Panc1 (cell line): ENCODE measurements around the gene TNFSF12. TPM values are rescaled to one million over a fixed set of nuclear protein-coding genes. Genes with fewer than 3 reads are reported as not detected.

Source experiments
- ATAC-seq: fragments of 200-7000 bp; cut with Tn5 transposase; 2 replicates; pipeline ENCODE4 v1.9.1; 2020; ENCODE audit warnings: mild to moderate bottlenecking, moderate library complexity
- BruUV-seq: library from RNA; stranded (reverse); fragments of 400-500 nt; replicated peaks from 2 replicates; lab custom pipeline; 2021; lab: Mats Ljungman, UMichigan
- CTCF ChIA-PET: fragments of 300-600 bp; sonication (Branson Sonifier 250); formaldehyde crosslinking; loops from one replicate; lab custom pipeline; 2022; ENCODE audit warnings: antibody characterized with exemption; lab: Charles Lee
- POLR2A ChIA-PET: fragments of 300-600 bp; sonication (Branson Sonifier 250); formaldehyde crosslinking; loops from one replicate; lab custom pipeline; 2022; ENCODE audit warnings: antibody characterized with exemption; lab: Charles Lee
- DNase-seq: peaks from one replicate; pipeline ENCODE4 v3.0.0-alpha.2; 2010; ENCODE audit warnings: low read depth, low spot score
- H3K27ac ChIP-seq: 2 replicates; pipeline ENCODE4 v1.5.1; 2011; ENCODE audit warnings: mild to moderate bottlenecking, low read length, inconsistent platforms
- H3K27me3 ChIP-seq: fragments of 200-500 bp; sonication (Bioruptor generic); 2 replicates; pipeline ENCODE4 v1.6.0; 2014; ENCODE audit warnings: low read length, inconsistent platforms; ENCODE audit not compliant: control insufficient read depth, insufficient read depth
- H3K36me3 ChIP-seq: fragments of 200-500 bp; sonication (Bioruptor generic); 2 replicates; pipeline ENCODE4 v1.5.1; 2014; ENCODE audit warnings: inconsistent platforms, mild to moderate bottlenecking, low read length, moderate library complexity; ENCODE audit not compliant: control insufficient read depth, insufficient read depth
- H3K4me1 ChIP-seq: 2 replicates; pipeline ENCODE4 v1.5.1; 2011; ENCODE audit warnings: inconsistent platforms, mild to moderate bottlenecking, low read length, moderate library complexity; ENCODE audit not compliant: control insufficient read depth, insufficient read depth
- H3K4me3 ChIP-seq, 2 experiments: 2 replicates each; pipeline ENCODE4 v1.5.1; 2011 to 2012; ENCODE audit warnings: low read depth in 2 of 2, low read length in 2 of 2, mild to moderate bottlenecking in 2 of 2, inconsistent platforms in 1 of 2, moderate library complexity in 1 of 2
- H3K9me3 ChIP-seq: fragments of 200-500 bp; sonication (Bioruptor generic); 2 replicates; pipeline ENCODE4 v1.5.1; 2014; ENCODE audit warnings: low read depth, mild to moderate bottlenecking, inconsistent platforms, low read length, moderate library complexity; ENCODE audit not compliant: control insufficient read depth, insufficient read depth
- CTCF ChIP-seq: fragments of 450-650 bp; IDR thresholded peaks from 2 replicates; pipeline ENCODE4 v1.5.1; 2017; ENCODE audit warnings: mild to moderate bottlenecking
- POLR2AphosphoS5 ChIP-seq: IDR thresholded peaks from 2 replicates; pipeline ENCODE4 v1.6.1; 2012; ENCODE audit warnings: mild to moderate bottlenecking, low read depth, low read length, moderate library complexity
- REST ChIP-seq, 2 experiments: IDR thresholded peaks; 2 replicates each; pipeline ENCODE4 v1.6.1; 2011 to 2012; ENCODE audit warnings: low read depth in 2 of 2, control low read depth in 1 of 2, low read length in 1 of 2, mild to moderate bottlenecking in 1 of 2, moderate library complexity in 1 of 2; ENCODE audit not compliant: insufficient read depth in 1 of 2
- SIN3A ChIP-seq: IDR thresholded peaks from 2 replicates; pipeline ENCODE4 v1.6.1; 2012; ENCODE audit warnings: low read depth, mild to moderate bottlenecking, low read length, moderate library complexity, borderline replicate concordance; ENCODE audit not compliant: insufficient read depth
- TCF7L2 ChIP-seq: IDR thresholded peaks from 2 replicates; pipeline ENCODE4 v1.6.1; 2011; ENCODE audit warnings: mild to moderate bottlenecking, low read depth, low read length, inconsistent platforms
- in situ Hi-C: cut with HindIII; loops from 2 replicates; pipeline ENCODE4 v1.10.0; 2016; ENCODE audit warnings: low sequenced_read_pairs, low pct_unique_long_range_greater_than_20kb
- intact Hi-C: fragments of 100-400 bp; cut with micrococcal nuclease; formaldehyde crosslinking; loops from one replicate; pipeline ENCODE4 v1.10.0; 2022; ENCODE audit not compliant: unreplicated experiment
- total RNA-seq: library from RNA; stranded (reverse); gene quantifications from one replicate; pipeline ENCODE4 v1.2.1, GENCODE V29; 2021; ENCODE audit not compliant: unreplicated experiment

Gene TNFSF12
- total RNA-seq, 1 experiment from 2014 or later, result 12.6 TPM

DNA sequence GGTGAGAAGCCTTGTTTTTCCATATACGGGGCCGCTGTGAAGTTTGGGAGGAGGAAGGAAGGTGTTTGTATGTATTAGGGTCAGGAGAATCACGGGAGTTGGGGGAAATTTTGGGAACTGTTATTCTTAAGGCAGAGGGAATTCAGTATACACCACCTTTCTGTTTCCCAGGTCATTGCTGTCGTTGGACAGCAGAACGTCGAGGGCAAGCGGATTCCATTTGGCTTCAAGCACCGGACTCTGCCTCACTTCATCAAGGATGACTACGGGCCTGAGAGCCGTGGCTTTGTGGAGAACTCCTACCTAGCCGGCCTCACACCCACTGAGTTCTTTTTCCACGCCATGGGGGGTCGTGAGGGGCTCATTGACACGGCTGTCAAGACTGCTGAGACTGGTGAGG lies 47.1 kb upstream of the TNFSF12 start:
- no TSS peak for BruUV-seq
- no peak for DNase-seq
- POLR2A ChIA-PET, result no interaction called here
- no peaks in the 10 kb centered on the region for H3K9me3 ChIP-seq
- CTCF ChIA-PET, result no interaction called here
- H3K36me3 ChIP-seq, result peaks cover 54% of the 10 kb centered on the region
- ATAC-seq, result no peak
- H3K4me3 ChIP-seq, result no peak overlapping the region
- no peak overlapping the region for H3K27ac ChIP-seq
- H3K27me3 ChIP-seq, result no peaks in the 10 kb centered on the region
- H3K4me1 ChIP-seq, result no peaks in the 10 kb centered on the region
- intact Hi-C loops, result no loop called here
- no peak for TF ChIP-seq POLR2AphosphoS5
- no peak for TF ChIP-seq REST (IDR thresholded peaks at IDR 0.05; ENCODE audit: insufficient read depth in 1 of 2, low read depth in 2 of 2, low read length in 1 of 2)
- no peak for TF ChIP-seq SIN3A
- TF ChIP-seq CTCF, result no peak
- no peak for TF ChIP-seq TCF7L2
- in situ Hi-C loops, result no loop called here

GRCh38 chr17:7502171-7502847 lies 46.5 kb upstream of the TNFSF12 start:
- DNase-seq (no peak), ATAC-seq (peak; percentile 77)
- no peaks in the 10 kb centered on the region for H3K4me1 ChIP-seq
- in situ Hi-C loops, result no loop called here
- TF ChIP-seq REST (IDR thresholded peaks at IDR 0.05; ENCODE audit: insufficient read depth in 1 of 2, low read depth in 2 of 2, low read length in 1 of 2) (no peak), POLR2AphosphoS5 (no peak), CTCF (no peak), SIN3A (no peak), TCF7L2 (no peak)
- H3K27ac ChIP-seq, result no peak overlapping the region
- CTCF ChIA-PET, result interaction anchor here (0.7 kb wide), 1 partner anchor 67 kb away, joined by 3 read pairs; no protein-coding TSS in a partner anchor
- peaks cover 51% of the 10 kb centered on the region for H3K36me3 ChIP-seq
- no peak overlapping the region for H3K4me3 ChIP-seq
- POLR2A ChIA-PET, result no interaction called here
- intact Hi-C loops, result no loop called here
- no peaks in the 10 kb centered on the region for H3K9me3 ChIP-seq
- H3K27me3 ChIP-seq, result no peaks in the 10 kb centered on the region
- no TSS peak for BruUV-seq
